ENCODE measurements around the gene SAE1.

DNA sequence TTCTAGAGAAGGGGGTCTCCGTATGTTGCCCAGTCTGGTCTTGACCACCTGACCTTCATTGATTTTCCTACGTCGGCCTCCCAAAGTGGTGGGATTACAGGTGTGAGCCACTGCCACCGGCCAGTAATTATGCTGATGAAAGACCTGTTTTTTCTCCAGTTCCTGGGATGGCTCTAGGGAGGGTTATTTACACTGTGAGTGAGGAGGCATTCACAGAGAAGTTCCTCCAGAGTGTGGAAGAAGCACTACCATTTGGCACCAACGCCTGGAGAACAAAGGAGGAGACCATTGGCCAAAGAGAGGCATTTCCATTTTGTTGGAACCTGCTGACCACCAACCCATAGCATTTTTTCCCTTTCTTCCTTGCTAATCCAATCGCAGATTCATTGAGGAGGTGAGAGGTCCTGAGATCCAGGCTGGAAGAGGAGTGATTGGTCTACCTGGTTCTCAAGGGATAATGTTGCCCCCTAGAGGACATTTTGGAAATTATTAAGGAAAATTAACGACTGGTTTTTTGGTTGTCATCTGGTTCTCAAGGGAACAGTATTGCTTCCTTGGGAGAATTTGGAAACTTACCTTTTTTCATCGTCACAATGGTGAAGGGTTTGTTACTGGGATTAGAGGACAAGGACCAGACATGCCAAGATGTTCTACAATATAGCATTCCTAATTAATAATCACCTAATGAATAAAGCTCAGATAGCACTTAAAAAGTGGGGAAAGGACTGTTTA, 5.5 kb upstream of the SAE1 start:
- TF ChIP-seq, protein P1, sequence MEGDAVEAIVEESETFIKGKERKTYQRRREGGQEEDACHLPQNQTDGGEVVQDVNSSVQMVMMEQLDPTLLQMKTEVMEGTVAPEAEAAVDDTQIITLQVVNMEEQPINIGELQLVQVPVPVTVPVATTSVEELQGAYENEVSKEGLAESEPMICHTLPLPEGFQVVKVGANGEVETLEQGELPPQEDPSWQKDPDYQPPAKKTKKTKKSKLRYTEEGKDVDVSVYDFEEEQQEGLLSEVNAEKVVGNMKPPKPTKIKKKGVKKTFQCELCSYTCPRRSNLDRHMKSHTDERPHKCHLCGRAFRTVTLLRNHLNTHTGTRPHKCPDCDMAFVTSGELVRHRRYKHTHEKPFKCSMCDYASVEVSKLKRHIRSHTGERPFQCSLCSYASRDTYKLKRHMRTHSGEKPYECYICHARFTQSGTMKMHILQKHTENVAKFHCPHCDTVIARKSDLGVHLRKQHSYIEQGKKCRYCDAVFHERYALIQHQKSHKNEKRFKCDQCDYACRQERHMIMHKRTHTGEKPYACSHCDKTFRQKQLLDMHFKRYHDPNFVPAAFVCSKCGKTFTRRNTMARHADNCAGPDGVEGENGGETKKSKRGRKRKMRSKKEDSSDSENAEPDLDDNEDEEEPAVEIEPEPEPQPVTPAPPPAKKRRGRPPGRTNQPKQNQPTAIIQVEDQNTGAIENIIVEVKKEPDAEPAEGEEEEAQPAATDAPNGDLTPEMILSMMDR (IDR thresholded peaks at IDR 0.05; ENCODE audit: borderline replicate concordance, extremely low read depth, low read length, poor library complexity, severe bottlenecking), result peak; percentile 76
- TF ChIP-seq EZH2 (IDR thresholded peaks at IDR 0.05; ENCODE audit: borderline replicate concordance, low read depth, low read length, severe bottlenecking), result no peak

All from DND-41 (cell line).